ENCODE measurements around the gene GRAMD2A.

DNA sequence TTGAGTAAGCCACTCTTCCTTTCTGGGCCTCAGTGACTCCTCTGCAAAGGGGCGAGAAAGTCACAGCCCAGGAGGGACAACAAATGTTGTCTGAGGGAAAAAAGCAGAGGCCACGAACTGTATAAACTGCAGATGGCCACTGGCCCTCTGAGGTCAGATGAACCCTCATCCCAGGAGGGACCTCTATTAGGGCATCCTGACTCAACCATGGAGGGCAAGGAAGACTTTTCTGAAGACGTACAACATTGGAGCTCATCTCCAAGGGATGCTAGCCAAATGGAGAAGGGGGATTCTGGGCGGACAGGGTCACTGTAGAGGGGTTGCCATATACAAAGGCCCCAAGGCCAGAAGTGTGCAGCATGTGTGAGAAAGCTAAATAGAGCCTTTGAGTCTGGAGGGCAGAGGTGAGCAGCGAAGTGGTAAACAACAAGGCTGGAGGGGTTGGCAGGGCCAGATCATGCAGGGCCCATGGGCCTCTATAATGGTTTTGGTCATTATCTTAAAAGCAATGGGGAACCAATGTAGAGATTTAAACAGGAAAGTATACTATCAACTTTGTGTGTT is 16.7 kb downstream of the GRAMD2A start:
- TF ChIP-seq POLR2AphosphoS5 (IDR thresholded peaks at IDR 0.05; ENCODE audit: insufficient read depth, low read depth, low read length) = no peak
- no peak for TF ChIP-seq MYC (IDR thresholded peaks at IDR 0.05; ENCODE audit: low read depth, low read length)
- no peak for TF ChIP-seq POLR2A (IDR thresholded peaks at IDR 0.05; ENCODE audit: low read depth, low read length)
- TF ChIP-seq, protein P1, sequence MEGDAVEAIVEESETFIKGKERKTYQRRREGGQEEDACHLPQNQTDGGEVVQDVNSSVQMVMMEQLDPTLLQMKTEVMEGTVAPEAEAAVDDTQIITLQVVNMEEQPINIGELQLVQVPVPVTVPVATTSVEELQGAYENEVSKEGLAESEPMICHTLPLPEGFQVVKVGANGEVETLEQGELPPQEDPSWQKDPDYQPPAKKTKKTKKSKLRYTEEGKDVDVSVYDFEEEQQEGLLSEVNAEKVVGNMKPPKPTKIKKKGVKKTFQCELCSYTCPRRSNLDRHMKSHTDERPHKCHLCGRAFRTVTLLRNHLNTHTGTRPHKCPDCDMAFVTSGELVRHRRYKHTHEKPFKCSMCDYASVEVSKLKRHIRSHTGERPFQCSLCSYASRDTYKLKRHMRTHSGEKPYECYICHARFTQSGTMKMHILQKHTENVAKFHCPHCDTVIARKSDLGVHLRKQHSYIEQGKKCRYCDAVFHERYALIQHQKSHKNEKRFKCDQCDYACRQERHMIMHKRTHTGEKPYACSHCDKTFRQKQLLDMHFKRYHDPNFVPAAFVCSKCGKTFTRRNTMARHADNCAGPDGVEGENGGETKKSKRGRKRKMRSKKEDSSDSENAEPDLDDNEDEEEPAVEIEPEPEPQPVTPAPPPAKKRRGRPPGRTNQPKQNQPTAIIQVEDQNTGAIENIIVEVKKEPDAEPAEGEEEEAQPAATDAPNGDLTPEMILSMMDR (IDR thresholded peaks at IDR 0.05; ENCODE audit: extremely low read depth in 1 of 2, insufficient read depth in 1 of 2, low read depth in 1 of 2, low read length in 2 of 2) = no peak
- TF ChIP-seq, protein P2, sequence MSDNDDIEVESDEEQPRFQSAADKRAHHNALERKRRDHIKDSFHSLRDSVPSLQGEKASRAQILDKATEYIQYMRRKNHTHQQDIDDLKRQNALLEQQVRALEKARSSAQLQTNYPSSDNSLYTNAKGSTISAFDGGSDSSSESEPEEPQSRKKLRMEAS (IDR thresholded peaks at IDR 0.05; ENCODE audit: insufficient read depth, insufficient read length) = no peak
- TF ChIP-seq EZH2 (IDR thresholded peaks at IDR 0.05; ENCODE audit: borderline replicate concordance, low read depth, low read length, severe bottlenecking) = no peak
- no peak for TF ChIP-seq JUN (IDR thresholded peaks at IDR 0.05; ENCODE audit: borderline replicate concordance, insufficient read depth, insufficient read length, low read depth)
- no peak for TF ChIP-seq FOS (IDR thresholded peaks at IDR 0.05; ENCODE audit: borderline replicate concordance, insufficient read depth, low read length)
- no peak for TF ChIP-seq GATA2 (IDR thresholded peaks at IDR 0.05; ENCODE audit: insufficient read depth, insufficient read length, low read depth, low read length)

Measured in endothelial cell of umbilical vein (primary cell).